SHP77 (cell line): ENCODE data around the gene MARK3.

Experiments
- DNase-seq, 2 experiments: peaks; one replicate each; lab custom pipeline; 2025; lab: John Stamatoyannopoulos, UW

Gene MARK3

DNA sequence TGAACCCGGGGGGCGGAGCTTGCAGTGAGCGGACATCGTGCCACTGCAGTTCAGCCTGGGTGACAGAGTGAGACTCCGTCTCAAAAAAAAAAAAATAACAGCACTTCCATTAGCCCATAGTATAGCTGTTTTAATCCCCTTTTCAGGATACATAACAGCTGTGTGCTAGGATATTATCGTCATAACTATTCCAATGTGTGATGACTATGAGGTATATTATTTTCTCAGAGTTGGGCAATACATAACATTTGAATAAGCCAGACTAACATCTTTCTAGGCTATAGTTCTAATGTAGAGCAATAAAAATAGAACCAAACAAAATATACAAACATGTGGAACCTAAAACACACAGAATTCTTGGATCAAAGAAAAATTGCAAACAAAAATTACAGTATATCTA lies 57.1 kb downstream of the MARK3 start:
- no peak for DNase-seq

- no peak for DNase-seq
Measured at GRCh38 chr14:103443111-103443510, 57.9 kb downstream of the MARK3 start.

GRCh38 chr14:103444837-103445524 lies 59.8 kb downstream of the MARK3 start:
- no peak for DNase-seq

GRCh38 chr14:103445806-103446205 lies 60.6 kb downstream of the MARK3 start:
- no peak for DNase-seq

GRCh38 chr14:103448097-103448496 lies 62.9 kb downstream of the MARK3 start:
- no peak for DNase-seq

DNA sequence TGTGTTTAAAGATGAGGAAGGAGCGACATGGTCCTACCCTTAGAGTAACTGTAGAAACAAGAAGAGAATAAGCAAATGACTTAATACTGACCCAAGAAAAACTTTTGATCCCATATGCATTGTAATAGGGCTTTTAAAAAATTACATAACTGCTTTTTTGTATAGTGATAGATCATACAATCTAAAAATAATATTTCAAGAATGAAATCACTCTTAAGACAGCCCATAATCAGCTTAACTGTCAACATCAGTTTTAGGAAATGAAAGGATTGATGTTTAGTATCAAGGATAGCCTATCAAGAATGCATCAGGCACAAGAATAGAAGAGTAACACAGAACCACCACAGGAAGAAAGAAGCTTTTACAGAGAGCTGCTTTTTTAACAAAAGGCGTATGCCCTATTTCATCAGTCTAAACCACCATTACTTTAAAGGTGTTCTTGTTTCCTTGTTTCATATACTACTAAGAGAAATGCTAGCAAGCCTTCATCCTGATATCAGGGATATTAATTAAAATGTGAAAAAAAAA lies 64.5 kb downstream of the MARK3 start:
- no peak for DNase-seq

DNA sequence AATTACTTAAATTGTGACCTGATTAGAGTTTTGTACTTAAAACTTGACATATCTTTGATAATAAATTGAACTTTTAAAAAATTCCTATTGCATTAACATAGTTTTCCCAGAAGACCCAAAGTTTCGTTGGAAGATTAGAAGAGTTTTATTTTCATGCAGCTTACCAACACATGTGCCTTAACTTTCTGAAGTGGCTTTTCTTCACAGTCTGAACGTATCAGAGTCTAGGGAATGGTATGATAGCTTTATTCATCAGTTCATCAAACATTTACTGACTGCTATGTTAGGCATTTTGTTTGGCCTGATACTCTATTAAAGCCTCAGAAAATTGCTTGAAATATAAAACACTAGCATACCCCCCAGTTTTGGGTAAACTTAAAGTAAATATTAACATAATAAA lies 65.2 kb downstream of the MARK3 start:
- no peak for DNase-seq

DNA sequence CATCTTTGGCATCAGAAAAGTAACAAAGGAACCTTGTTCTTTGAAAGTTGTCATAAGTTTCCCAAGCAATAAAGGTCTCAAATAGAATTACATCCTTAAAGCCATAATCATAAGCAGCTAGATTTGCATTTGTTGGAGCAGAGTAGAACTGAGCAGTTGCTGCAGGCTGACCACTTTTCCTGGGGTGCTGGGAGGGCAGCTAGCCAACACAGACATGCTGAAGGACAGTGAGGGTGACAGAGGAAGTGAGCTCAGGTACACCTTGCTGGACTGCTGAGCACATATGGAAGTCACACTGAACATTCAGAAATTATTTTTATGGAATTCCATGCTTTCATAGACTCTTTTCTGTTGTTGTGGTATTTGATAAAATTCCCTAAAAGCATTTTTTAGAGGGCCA lies 66.2 kb downstream of the MARK3 start:
- DNase-seq, result no peak

DNA sequence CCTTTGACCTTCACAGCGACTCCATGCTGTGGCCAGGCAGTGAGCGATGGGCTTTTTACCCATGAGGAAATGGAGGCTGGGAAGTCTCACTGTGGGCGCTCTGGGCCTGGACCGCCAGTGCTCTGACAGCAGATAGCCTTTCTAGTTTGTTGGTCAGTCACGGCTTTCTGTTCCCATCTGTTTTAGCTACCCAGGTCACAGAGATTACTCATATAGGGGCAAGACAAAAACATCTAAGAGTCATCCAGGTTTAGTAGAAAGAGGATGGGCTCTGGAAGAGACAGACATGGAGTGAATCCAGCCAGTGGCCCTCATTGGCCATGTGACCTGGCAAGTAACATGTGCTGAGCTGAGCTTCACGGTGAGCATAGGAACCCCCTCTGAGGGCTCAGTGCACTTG lies 68.6 kb downstream of the MARK3 start:
- DNase-seq, result no peak

GRCh38 chr14:103456167-103456835 lies 71.1 kb downstream of the MARK3 start:
- DNase-seq, result no peak

DNA sequence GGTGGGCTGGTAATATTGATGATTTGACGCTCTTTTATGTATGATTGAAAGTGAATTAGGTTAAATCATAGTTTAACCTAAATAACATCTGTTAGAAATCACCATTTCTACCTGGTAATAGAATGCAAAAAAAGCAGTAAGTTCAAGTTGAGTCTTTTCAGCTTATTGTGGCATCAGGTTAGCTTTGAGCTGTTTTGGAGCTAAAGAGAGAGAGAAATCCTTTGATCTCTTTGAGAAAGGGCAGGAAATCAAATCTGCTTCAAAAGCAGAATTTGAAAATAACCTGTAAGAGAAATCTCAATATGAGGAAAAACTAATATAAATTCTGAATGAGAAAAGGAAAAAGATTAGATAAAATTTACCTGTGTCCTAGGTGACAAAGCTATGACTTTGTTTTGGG lies 75.2 kb downstream of the MARK3 start:
- no peak for DNase-seq

GRCh38 chr14:103463149-103463548 lies 77.9 kb downstream of the MARK3 start:
- DNase-seq, result no peak

DNA sequence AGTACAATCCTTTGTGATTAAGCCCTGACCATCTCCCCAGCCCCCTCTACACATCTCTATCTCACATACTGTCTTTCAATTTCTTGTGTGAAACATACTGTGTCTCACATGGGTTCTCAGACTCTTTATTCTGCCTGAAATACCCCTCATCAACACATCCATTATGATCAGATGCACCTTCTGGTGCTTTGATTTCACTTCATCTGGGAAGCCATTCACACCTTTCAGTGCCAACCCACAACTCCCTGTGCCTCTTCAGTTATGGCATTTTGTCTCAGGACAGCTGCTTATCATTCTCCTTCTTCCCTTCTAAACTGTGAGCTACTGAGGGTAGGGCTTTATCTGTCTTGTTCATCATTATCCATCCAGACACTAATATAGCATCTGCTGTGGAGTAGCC lies 78.6 kb downstream of the MARK3 start:
- no peak for DNase-seq

DNA sequence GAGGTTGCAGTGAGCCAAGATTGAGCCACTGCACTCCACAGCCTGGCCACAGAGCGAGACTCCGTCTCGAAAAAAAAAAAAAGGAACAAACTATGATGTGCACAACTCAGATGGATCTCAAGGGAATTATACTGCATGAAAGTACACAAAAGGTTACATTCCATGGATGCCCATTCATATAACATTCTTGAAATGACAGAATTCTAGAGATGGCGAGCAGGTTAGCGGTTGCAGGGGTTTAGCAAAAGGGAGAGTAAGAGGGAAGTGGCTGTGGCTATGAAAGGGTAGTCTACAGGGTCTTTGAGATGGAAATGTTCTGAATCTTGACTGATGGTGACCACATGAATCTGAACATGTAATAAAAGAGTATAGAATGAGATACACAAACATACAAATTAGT lies 87.7 kb downstream of the MARK3 start:
- no peak for DNase-seq

GRCh38 chr14:103474893-103475292 lies 89.7 kb downstream of the MARK3 start:
- DNase-seq, result no peak

DNA sequence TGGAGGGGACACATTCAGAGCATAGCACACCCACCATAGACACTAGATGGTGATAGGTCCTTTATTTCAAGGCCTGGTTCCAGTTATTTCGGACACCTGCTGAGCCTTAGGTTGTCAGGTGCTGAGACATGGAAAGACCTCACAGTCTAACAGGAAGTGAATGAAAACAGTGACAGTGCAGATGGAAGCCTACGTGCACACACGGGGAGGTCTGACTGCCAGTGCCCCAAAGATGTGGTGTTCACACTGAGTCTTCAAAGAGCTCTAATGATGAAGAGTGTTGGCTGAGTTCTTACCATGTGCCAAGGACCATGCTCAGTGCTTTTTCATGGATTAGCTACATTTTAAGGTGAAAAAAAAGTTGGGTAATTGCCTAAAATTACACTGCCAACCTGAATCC lies 90.8 kb downstream of the MARK3 start:
- DNase-seq, result no peak

GRCh38 chr14:103476631-103477030 lies 91.4 kb downstream of the MARK3 start:
- no peak for DNase-seq

DNA sequence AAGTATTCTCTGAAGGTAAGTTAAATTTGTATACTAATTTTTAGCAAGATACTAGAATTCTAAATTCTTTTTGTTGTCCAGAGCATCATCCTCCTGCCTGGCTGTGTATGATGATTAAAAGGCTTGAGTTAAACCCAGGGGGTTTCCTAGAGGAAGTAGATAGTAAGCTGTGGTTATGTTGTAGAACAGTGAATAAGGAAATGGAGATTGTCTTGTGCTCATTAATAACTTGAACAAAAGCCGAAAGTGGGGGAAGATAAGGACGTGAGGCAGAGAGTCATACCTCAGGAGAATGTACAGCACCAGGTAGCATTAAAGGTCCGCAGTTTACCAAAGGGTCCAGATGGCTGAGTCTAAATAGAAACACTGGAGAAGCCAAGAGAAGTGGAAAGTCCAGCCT lies 95.4 kb downstream of the MARK3 start:
- DNase-seq, result no peak

GRCh38 chr14:103483600-103483999 lies 98.4 kb downstream of the MARK3 start:
- no peak for DNase-seq

- no peak for DNase-seq
Measured at GRCh38 chr14:103485504-103485903, 100.3 kb downstream of the MARK3 start.

GRCh38 chr14:103488071-103488470 lies 102.9 kb downstream of the MARK3 start:
- DNase-seq, result no peak

DNA sequence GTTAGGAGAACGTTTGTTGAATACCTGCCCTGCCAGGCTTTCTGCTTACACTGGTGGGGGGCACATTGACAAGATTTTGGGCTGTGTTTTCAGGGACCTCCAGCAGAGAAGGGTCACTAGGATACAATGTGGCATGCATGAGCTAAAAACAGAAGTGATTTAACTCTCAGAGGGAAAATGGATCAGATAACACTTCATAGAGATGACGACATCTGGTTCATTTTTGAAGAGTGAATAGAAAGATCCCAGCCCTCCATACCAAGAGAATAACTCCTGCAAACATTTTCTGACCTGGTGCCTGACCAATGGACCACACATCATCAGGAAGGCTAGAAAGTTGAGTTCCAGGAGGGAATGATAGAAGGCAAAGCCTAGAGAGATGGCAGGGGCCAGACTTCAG lies 103.7 kb downstream of the MARK3 start:
- no peak for DNase-seq

DNA sequence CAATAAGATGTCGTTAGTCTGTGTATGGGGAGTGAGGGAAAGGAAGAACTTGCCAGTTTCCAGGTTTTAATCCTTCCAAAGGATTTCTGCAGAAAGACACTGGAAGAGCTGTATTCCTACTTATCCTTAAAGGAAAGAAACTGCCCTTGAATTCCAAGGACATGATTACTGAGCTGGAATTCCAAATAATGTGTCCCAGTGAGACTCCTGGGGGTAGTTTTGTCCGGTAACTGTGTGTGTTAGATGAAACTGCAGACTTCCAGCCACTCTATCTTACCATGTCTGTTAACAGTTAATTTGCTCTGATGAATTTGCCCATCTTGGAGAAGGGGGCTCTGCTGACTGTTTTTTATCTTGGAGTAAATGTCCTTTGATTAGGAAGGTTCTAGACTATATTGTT lies 104.4 kb downstream of the MARK3 start:
- no peak for DNase-seq

DNA sequence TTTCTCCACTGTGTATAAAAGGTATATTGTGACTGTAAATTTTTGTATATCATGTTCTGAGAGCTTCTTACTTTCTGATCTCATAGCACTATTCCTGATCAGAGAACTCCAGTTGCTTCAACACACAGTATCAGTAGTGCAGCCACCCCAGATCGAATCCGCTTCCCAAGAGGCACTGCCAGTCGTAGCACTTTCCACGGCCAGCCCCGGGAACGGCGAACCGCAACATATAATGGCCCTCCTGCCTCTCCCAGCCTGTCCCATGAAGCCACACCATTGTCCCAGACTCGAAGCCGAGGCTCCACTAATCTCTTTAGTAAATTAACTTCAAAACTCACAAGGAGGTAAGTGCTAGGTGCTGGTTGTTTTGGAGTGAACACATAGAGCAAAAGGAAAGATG lies 106.5 kb downstream of the MARK3 start:
- DNase-seq, result no peak
